ENCODE data around the gene ABCB4. TPM values are rescaled to one million over a fixed set of nuclear protein-coding genes. Genes with fewer than 3 reads are reported as not detected.

ABCB4 gene
- total RNA-seq, 1 donor from 2014 or later = 0.48 TPM

GRCh38 chr7:87479951-87480350 is 4.5 kb upstream of the ABCB4 start:
- Histone ChIP-seq H3K9ac (ENCODE audit: low read length) (no peak overlapping the region), H3K9me3 (ENCODE audit: insufficient read depth, low read depth, low read length) (no peaks in the 10 kb centered on the region), H2AFZ (ENCODE audit: low read depth, low read length) (no peak overlapping the region), H3K36me3 (ENCODE audit: insufficient read depth, low read length) (no peaks in the 10 kb centered on the region), H4K20me1 (ENCODE audit: insufficient read depth, low read length) (no peaks in the 10 kb centered on the region), H3K4me2 (ENCODE audit: low read length) (peak overlapping the region; percentile 43), H3K27me3 (ENCODE audit: insufficient read depth, low read length) (peaks cover 8% of the 10 kb centered on the region), H3K79me2 (ENCODE audit: insufficient read depth, low read length) (no peaks in the 10 kb centered on the region), H3K4me1 (ENCODE audit: insufficient read depth, low read length) (peaks cover 19% of the 10 kb centered on the region), H3K27ac (ENCODE audit: low read depth, low read length) (peak overlapping the region; percentile 20), H3K4me3 (ENCODE audit: insufficient read depth, low read depth, low read length) (no peak overlapping the region)
- Mint-ChIP-seq H3K9me3 (ENCODE audit: unreplicated experiment) (peaks cover 2% of the 10 kb centered on the region), H3K4me1 (ENCODE audit: low read depth, unreplicated experiment) (peaks cover 1% of the 10 kb centered on the region), H3K27me3 (ENCODE audit: low read depth, unreplicated experiment) (peaks cover 13% of the 10 kb centered on the region), H3K27ac (ENCODE audit: unreplicated experiment) (no peak overlapping the region), H3K4me3 (ENCODE audit: unreplicated experiment) (no peak overlapping the region), H3K36me3 (ENCODE audit: low read depth, unreplicated experiment) (no peaks in the 10 kb centered on the region)
- FAIRE-seq (no peak), DNase-seq (ENCODE audit: low read depth) (peak; percentile 38)
- TF ChIP-seq EZH2 (IDR thresholded peaks at IDR 0.05; ENCODE audit: insufficient read depth, low read length) = no peak
- TF ChIP-seq CTCF (IDR thresholded peaks at IDR 0.05; ENCODE audit: insufficient read depth, low read depth, low read length) = no peak

GRCh38 chr7:87476179-87476557 is 688 bp upstream of the ABCB4 start:
- Histone ChIP-seq H3K9ac (ENCODE audit: low read length) (peak overlapping the region; percentile 51), H3K27ac (ENCODE audit: low read depth, low read length) (no peak overlapping the region), H3K36me3 (ENCODE audit: insufficient read depth, low read length) (no peaks in the 10 kb centered on the region), H3K9me3 (ENCODE audit: insufficient read depth, low read depth, low read length) (no peaks in the 10 kb centered on the region), H4K20me1 (ENCODE audit: insufficient read depth, low read length) (no peaks in the 10 kb centered on the region), H3K4me2 (ENCODE audit: low read length) (peak overlapping the region; percentile 88), H2AFZ (ENCODE audit: low read depth, low read length) (peak overlapping the region; percentile 64), H3K27me3 (ENCODE audit: insufficient read depth, low read length) (peaks cover 8% of the 10 kb centered on the region), H3K4me1 (ENCODE audit: insufficient read depth, low read length) (peaks cover 24% of the 10 kb centered on the region), H3K79me2 (ENCODE audit: insufficient read depth, low read length) (no peaks in the 10 kb centered on the region), H3K4me3 (ENCODE audit: insufficient read depth, low read depth, low read length) (peak overlapping the region; percentile 45)
- Mint-ChIP-seq H3K36me3 (ENCODE audit: low read depth, unreplicated experiment) (no peaks in the 10 kb centered on the region), H3K27me3 (ENCODE audit: low read depth, unreplicated experiment) (peaks cover 25% of the 10 kb centered on the region), H3K4me1 (ENCODE audit: low read depth, unreplicated experiment) (peaks cover 7% of the 10 kb centered on the region), H3K4me3 (ENCODE audit: unreplicated experiment) (peak overlapping the region; percentile 58), H3K27ac (ENCODE audit: unreplicated experiment) (no peak overlapping the region), H3K9me3 (ENCODE audit: unreplicated experiment) (no peaks in the 10 kb centered on the region)
- no peak for TF ChIP-seq CTCF (IDR thresholded peaks at IDR 0.05; ENCODE audit: insufficient read depth, low read depth, low read length)
- no peak for TF ChIP-seq EZH2 (IDR thresholded peaks at IDR 0.05; ENCODE audit: insufficient read depth, low read length)
- FAIRE-seq = no peak
- DNase-seq (ENCODE audit: low read depth) = no peak

- peak overlapping the region; percentile 73 for H3K9ac ChIP-seq (ENCODE audit: low read length)
- H3K4me2 ChIP-seq (ENCODE audit: low read length) = peak overlapping the region; percentile 88
- peak; percentile 63 for FAIRE-seq
Measured at GRCh38 chr7:87474533-87475358, 734 bp downstream of the ABCB4 start.

More at GRCh38 chr7:87474533-87475358, 734 bp downstream of the ABCB4 start:
- peaks cover 8% of the 10 kb centered on the region for H3K27me3 ChIP-seq (ENCODE audit: insufficient read depth, low read length)
- peak overlapping the region; percentile 60 for H3K27ac ChIP-seq (ENCODE audit: low read depth, low read length)
- H3K36me3 Mint-ChIP-seq (ENCODE audit: low read depth, unreplicated experiment) = no peaks in the 10 kb centered on the region
- peak overlapping the region; percentile 64 for H3K4me3 ChIP-seq (ENCODE audit: insufficient read depth, low read depth, low read length)
- TF ChIP-seq EZH2 (IDR thresholded peaks at IDR 0.05; ENCODE audit: insufficient read depth, low read length) = no peak
- TF ChIP-seq CTCF (IDR thresholded peaks at IDR 0.05; ENCODE audit: insufficient read depth, low read depth, low read length) = no peak
- H3K36me3 ChIP-seq (ENCODE audit: insufficient read depth, low read length) = no peaks in the 10 kb centered on the region
- no peaks in the 10 kb centered on the region for H3K9me3 ChIP-seq (ENCODE audit: insufficient read depth, low read depth, low read length)
- H3K79me2 ChIP-seq (ENCODE audit: insufficient read depth, low read length) = no peaks in the 10 kb centered on the region
- H3K4me3 Mint-ChIP-seq (ENCODE audit: unreplicated experiment) = peak overlapping the region; percentile 70
- H4K20me1 ChIP-seq (ENCODE audit: insufficient read depth, low read length) = no peaks in the 10 kb centered on the region
- H3K9me3 Mint-ChIP-seq (ENCODE audit: unreplicated experiment) = no peaks in the 10 kb centered on the region
- peaks cover 12% of the 10 kb centered on the region for H3K4me1 ChIP-seq (ENCODE audit: insufficient read depth, low read length)
- H2AFZ ChIP-seq (ENCODE audit: low read depth, low read length) = peak overlapping the region; percentile 87
- peak; percentile 61 for DNase-seq (ENCODE audit: low read depth)
- H3K27me3 Mint-ChIP-seq (ENCODE audit: low read depth, unreplicated experiment) = peaks cover 25% of the 10 kb centered on the region
- H3K27ac Mint-ChIP-seq (ENCODE audit: unreplicated experiment) = peak overlapping the region; percentile 51
- H3K4me1 Mint-ChIP-seq (ENCODE audit: low read depth, unreplicated experiment) = peaks cover 7% of the 10 kb centered on the region
